Activated B cell treated with CpG ODN at 0.5 μM for 24 hours (primary cell): Measurements from ENCODE around the gene SNX30. TPM values are rescaled to one million over a fixed set of nuclear protein-coding genes. Genes with fewer than 3 reads are reported as not detected.

Experiments
- ATAC-seq: fragments of 200-7000 bp; cut with Tn5 transposase; one replicate; pipeline ENCODE4 v1.10.0; 2021; ENCODE audit warnings: low read depth, mild to moderate bottlenecking, moderate library complexity
- CTCF ChIA-PET: fragments of 350-600 bp; sonication (Branson Sonifier 250); formaldehyde crosslinking; loops from one replicate; lab custom pipeline; 2021; ENCODE audit warnings: antibody characterized with exemption; lab: Charles Lee
- POLR2A ChIA-PET: fragments of 350-600 bp; sonication (Branson Sonifier 250); formaldehyde crosslinking; loops from one replicate; lab custom pipeline; 2021; ENCODE audit warnings: antibody characterized with exemption; lab: Charles Lee
- DNase-seq: peaks from one replicate; pipeline ENCODE4 v3.0.0; 2022
- H3K27ac Mint-ChIP-seq: one replicate; pipeline ENCODE4 v1.8.0; 2020; ENCODE audit warnings: mixed read lengths
- H3K27me3 Mint-ChIP-seq: one replicate; pipeline ENCODE4 v1.8.0; 2021; ENCODE audit warnings: mixed read lengths
- H3K36me3 Mint-ChIP-seq: one replicate; pipeline ENCODE4 v1.8.0; 2021; ENCODE audit warnings: low read depth, mixed read lengths
- H3K4me1 Mint-ChIP-seq: one replicate; pipeline ENCODE4 v1.8.0; 2021; ENCODE audit warnings: mixed read lengths
- H3K4me3 Mint-ChIP-seq: one replicate; pipeline ENCODE4 v1.8.0; 2020; ENCODE audit warnings: mild to moderate bottlenecking, mixed read lengths
- H3K9me3 Mint-ChIP-seq: one replicate; pipeline ENCODE4 v1.8.0; 2020; ENCODE audit warnings: mixed read lengths
- CTCF ChIP-seq: fragments of 200-600 bp; IDR thresholded peaks from one replicate; pipeline ENCODE4 v1.8.0; 2022; ENCODE audit warnings: antibody characterized with exemption, mild to moderate bottlenecking
- intact Hi-C: fragments of 100-400 bp; cut with micrococcal nuclease; formaldehyde crosslinking; loops from one replicate; pipeline ENCODE4 v1.15.1; 2024
- total RNA-seq: library from RNA; stranded (reverse); gene quantifications from 2 replicates; pipeline ENCODE4 v1.2.3, GENCODE V29; 2022

Gene SNX30
- total RNA-seq, 1 donor from 2014 or later = 6.5 TPM

- no peaks in the 10 kb centered on the region for H3K36me3 Mint-ChIP-seq
- H3K4me1 Mint-ChIP-seq = no peaks in the 10 kb centered on the region
- POLR2A ChIA-PET = no interaction called here
- TF ChIP-seq CTCF = no peak
- H3K27ac Mint-ChIP-seq = no peak overlapping the region
- CTCF ChIA-PET = interaction anchor here (1.3 kb wide), 1 partner anchor 15 kb away, joined by 6 read pairs; no protein-coding TSS in a partner anchor
- peaks cover 22% of the 10 kb centered on the region for H3K27me3 Mint-ChIP-seq
- H3K9me3 Mint-ChIP-seq = no peaks in the 10 kb centered on the region
- intact Hi-C loops = no loop called here
- no peak for ATAC-seq
- no peak for DNase-seq
- no peak overlapping the region for H3K4me3 Mint-ChIP-seq
Observed at GRCh38 chr9:112887381-112887780, 136.8 kb downstream of the SNX30 start.

GRCh38 chr9:112890106-112891081, 139.8 kb downstream of the SNX30 start, which contains the start of gene SLC46A2:
TSS of gene SLC46A2 (minus strand) at chr9:112890876. CDS start at chr9:112890681, 195 bp downstream.
- no peak for DNase-seq
- Mint-ChIP-seq H3K27me3 (peaks cover 25% of the 10 kb centered on the region), H3K9me3 (no peaks in the 10 kb centered on the region), H3K27ac (no peak within 1 kb of the TSS), H3K4me1 (peaks cover 8% of the 10 kb centered on the region), H3K36me3 (no peaks in the 10 kb centered on the region), H3K4me3 (no peak within 1 kb of the TSS)
- no peak for TF ChIP-seq CTCF
- ChIA-PET CTCF (no interaction called here), POLR2A (no interaction called here)
- ATAC-seq = no peak
- intact Hi-C loops = no loop called here

GRCh38 chr9:112891521-112891920, 141.0 kb downstream of the SNX30 start:
- TF ChIP-seq CTCF = no peak
- Mint-ChIP-seq H3K4me1 (peaks cover 17% of the 10 kb centered on the region), H3K9me3 (no peaks in the 10 kb centered on the region), H3K27me3 (peaks cover 28% of the 10 kb centered on the region), H3K27ac (no peak overlapping the region), H3K4me3 (no peak overlapping the region), H3K36me3 (no peaks in the 10 kb centered on the region)
- ATAC-seq (no peak), DNase-seq (no peak)
- CTCF ChIA-PET = no interaction called here
- POLR2A ChIA-PET = no interaction called here
- intact Hi-C loops = no loop called here

GRCh38 chr9:112892981-112893380, 142.4 kb downstream of the SNX30 start:
- ATAC-seq = no peak
- CTCF ChIA-PET = interaction anchor here (1.4 kb wide), 1 partner anchor 9 kb away, joined by 5 read pairs; no protein-coding TSS in a partner anchor
- TF ChIP-seq CTCF = no peak
- H3K27ac Mint-ChIP-seq = no peak overlapping the region
- no peak for DNase-seq
- peaks cover 18% of the 10 kb centered on the region for H3K4me1 Mint-ChIP-seq
- H3K4me3 Mint-ChIP-seq = no peak overlapping the region
- H3K9me3 Mint-ChIP-seq = no peaks in the 10 kb centered on the region
- intact Hi-C loops = no loop called here
- H3K36me3 Mint-ChIP-seq = no peaks in the 10 kb centered on the region
- POLR2A ChIA-PET = interaction anchor here (0.6 kb wide), 1 partner anchor 1295 kb away, joined by 4 read pairs; no protein-coding TSS in a partner anchor
- peaks cover 28% of the 10 kb centered on the region for H3K27me3 Mint-ChIP-seq

- Mint-ChIP-seq H3K27me3 (peaks cover 28% of the 10 kb centered on the region), H3K9me3 (no peaks in the 10 kb centered on the region), H3K4me3 (no peak overlapping the region), H3K4me1 (peaks cover 18% of the 10 kb centered on the region), H3K27ac (no peak overlapping the region), H3K36me3 (no peaks in the 10 kb centered on the region)
- TF ChIP-seq CTCF = no peak
- ChIA-PET POLR2A (no interaction called here), CTCF (interaction anchor here (1.3 kb wide), 1 partner anchor 9 kb away, joined by 4 read pairs; no protein-coding TSS in a partner anchor)
- intact Hi-C loops = no loop called here
- no peak for DNase-seq
- ATAC-seq = no peak
Observed at GRCh38 chr9:112894041-112894440, 143.5 kb downstream of the SNX30 start.
